G401 (cell line): ENCODE data around the gene CWC25. TPM values are rescaled to one million over a fixed set of nuclear protein-coding genes. Genes with fewer than 3 reads are reported as not detected.

Experiments used
- total RNA-seq: library from RNA; depleted of rRNA; stranded (reverse); fragments of >200 nt; shearing (Covaris generic); gene quantifications from 2 replicates; pipeline ENCODE4 v1.2.3, GENCODE V29; 2014; rRNA removed

The CWC25 gene
- total RNA-seq, 1 experiment from 2014 or later = 19.9 TPM

Other genes starting within 250 kb of the CWC25 start
- gene SRCIN1, start 219.4 kb downstream of the CWC25 start, total RNA-seq = 8.9 and 12.4 TPM in 2 replicates
- gene EPOP, start 150.4 kb downstream of the CWC25 start, total RNA-seq = 46.5 and 50.5 TPM in 2 replicates
- 21.8 and 30.6 TPM in 2 replicates for gene MLLT6, start 120.0 kb downstream of the CWC25 start, total RNA-seq
- gene CISD3, start 95.0 kb downstream of the CWC25 start, total RNA-seq = 7.5 and 7.9 TPM in 2 replicates
- gene PCGF2, start 77.0 kb downstream of the CWC25 start, total RNA-seq = 5.5 and 12.5 TPM in 2 replicates
- 277 and 414 TPM in 2 replicates for gene PSMB3, start 72.6 kb downstream of the CWC25 start, total RNA-seq
- 46.2 and 49.8 TPM in 2 replicates for gene PIP4K2B, start 25.8 kb downstream of the CWC25 start, total RNA-seq
- gene RPL23, start 28.4 kb upstream of the CWC25 start, total RNA-seq = 1,883 and 2,158 TPM in 2 replicates
- gene LASP1, start 44.7 kb upstream of the CWC25 start, total RNA-seq = 136 and 141 TPM in 2 replicates
- not detected in 2 replicates for gene FBXO47, start 142.1 kb upstream of the CWC25 start, total RNA-seq